Frontal cortex (tissue), 4 donors: ENCODE results near the gene POC1A. TPM values are rescaled to one million over a fixed set of nuclear protein-coding genes. Genes with fewer than 3 reads are reported as not detected.

Experiments used
- DNase-seq, 2 donors: peaks; one replicate each; pipeline ENCODE4 v3.0.0; 2012; ENCODE audit warnings: low spot score in 2 of 2
- FAIRE-seq: peaks from 2 replicates; lab custom pipeline; 2012; peaks lifted over from hg19 to GRCh38; lab: Jason Lieb, UNC
- total RNA-seq: library from RNA; depleted of rRNA; stranded (reverse); fragments of >200 nt; gene quantifications from one replicate; pipeline ENCODE4 v1.2.3, GENCODE V29; 2014
- donor health status: control.
- donor health status: control.
- donor health status: control.

POC1A gene
- total RNA-seq, 1 donor from 2014 or later, result 2.4 TPM

GRCh38 chr3:52135332-52135731, 18.9 kb downstream of the POC1A start:
- DNase-seq, result no peak
- no peak for FAIRE-seq

GRCh38 chr3:52134761-52135160, 19.5 kb downstream of the POC1A start:
- FAIRE-seq (no peak), DNase-seq (no peak)

GRCh38 chr3:52132930-52133329, 21.3 kb downstream of the POC1A start:
- no peak for DNase-seq
- FAIRE-seq, result no peak

- no peak for FAIRE-seq
- no peak for DNase-seq
These were observed 22.2 kb downstream of the POC1A start for GRCh38 chr3:52132041-52132440.

GRCh38 chr3:52130966-52131622, 23.1 kb downstream of the POC1A start:
- peak in 1 of 2 donors; percentile 35 for DNase-seq
- no peak for FAIRE-seq

GRCh38 chr3:52128118-52128683, 26.0 kb downstream of the POC1A start:
- DNase-seq, result no peak
- no peak for FAIRE-seq

GRCh38 chr3:52126500-52126899, 27.7 kb downstream of the POC1A start:
- FAIRE-seq, result no peak
- no peak for DNase-seq

- no peak for DNase-seq
- no peak for FAIRE-seq
These were observed 28.2 kb downstream of the POC1A start for GRCh38 chr3:52126036-52126435.

GRCh38 chr3:52124766-52125165, 29.5 kb downstream of the POC1A start:
- FAIRE-seq, result no peak
- DNase-seq, result no peak

GRCh38 chr3:52124126-52124525, 30.1 kb downstream of the POC1A start:
- FAIRE-seq (no peak), DNase-seq (no peak)

GRCh38 chr3:52123106-52123725, 31.0 kb downstream of the POC1A start:
- no peak for FAIRE-seq

GRCh38 chr3:52122491-52122890, 31.7 kb downstream of the POC1A start:
- DNase-seq (no peak), FAIRE-seq (no peak)

More at GRCh38 chr3:52123106-52123725, 31.0 kb downstream of the POC1A start:
- peak; percentile 61 to 82 for DNase-seq

GRCh38 chr3:52121813-52122212, 32.4 kb downstream of the POC1A start:
- DNase-seq (no peak), FAIRE-seq (no peak)

GRCh38 chr3:52121464-52121805, 32.8 kb downstream of the POC1A start:
- DNase-seq (no peak), FAIRE-seq (no peak)

- FAIRE-seq (no peak), DNase-seq (no peak)
These were observed 33.4 kb downstream of the POC1A start for GRCh38 chr3:52120556-52121463.

GRCh38 chr3:52119826-52120225, 34.4 kb downstream of the POC1A start:
- no peak for DNase-seq
- no peak for FAIRE-seq

GRCh38 chr3:52119099-52119498, 35.1 kb downstream of the POC1A start:
- no peak for FAIRE-seq
- DNase-seq, result no peak

- FAIRE-seq, result no peak
- DNase-seq, result peak in 1 of 2 donors; percentile 34
These were observed 35.9 kb downstream of the POC1A start for GRCh38 chr3:52118156-52118875.

- DNase-seq (no peak), FAIRE-seq (no peak)
These were observed 36.7 kb downstream of the POC1A start for GRCh38 chr3:52117537-52117936.

- no peak for FAIRE-seq
- no peak for DNase-seq
These were observed 42.2 kb downstream of the POC1A start for GRCh38 chr3:52112056-52112455.
